Stimulated activated CD8-positive, alpha-beta memory T cell treated with anti-CD3 and anti-CD28 coated beads, Interleukin-7, amount 100 ng/mL, for 1 hour (primary cell): ENCODE results near the gene TEKT2.
A peak's percentile ranks its signal among the peaks of the same experiment; 100 is the strongest.

Source experiments
- DNase-seq, 2 donors: peaks; one replicate each; pipeline ENCODE4 v3.0.0-alpha.2; 2020; ENCODE audit warnings: low read depth in 2 of 2

The TEKT2 gene

DNA sequence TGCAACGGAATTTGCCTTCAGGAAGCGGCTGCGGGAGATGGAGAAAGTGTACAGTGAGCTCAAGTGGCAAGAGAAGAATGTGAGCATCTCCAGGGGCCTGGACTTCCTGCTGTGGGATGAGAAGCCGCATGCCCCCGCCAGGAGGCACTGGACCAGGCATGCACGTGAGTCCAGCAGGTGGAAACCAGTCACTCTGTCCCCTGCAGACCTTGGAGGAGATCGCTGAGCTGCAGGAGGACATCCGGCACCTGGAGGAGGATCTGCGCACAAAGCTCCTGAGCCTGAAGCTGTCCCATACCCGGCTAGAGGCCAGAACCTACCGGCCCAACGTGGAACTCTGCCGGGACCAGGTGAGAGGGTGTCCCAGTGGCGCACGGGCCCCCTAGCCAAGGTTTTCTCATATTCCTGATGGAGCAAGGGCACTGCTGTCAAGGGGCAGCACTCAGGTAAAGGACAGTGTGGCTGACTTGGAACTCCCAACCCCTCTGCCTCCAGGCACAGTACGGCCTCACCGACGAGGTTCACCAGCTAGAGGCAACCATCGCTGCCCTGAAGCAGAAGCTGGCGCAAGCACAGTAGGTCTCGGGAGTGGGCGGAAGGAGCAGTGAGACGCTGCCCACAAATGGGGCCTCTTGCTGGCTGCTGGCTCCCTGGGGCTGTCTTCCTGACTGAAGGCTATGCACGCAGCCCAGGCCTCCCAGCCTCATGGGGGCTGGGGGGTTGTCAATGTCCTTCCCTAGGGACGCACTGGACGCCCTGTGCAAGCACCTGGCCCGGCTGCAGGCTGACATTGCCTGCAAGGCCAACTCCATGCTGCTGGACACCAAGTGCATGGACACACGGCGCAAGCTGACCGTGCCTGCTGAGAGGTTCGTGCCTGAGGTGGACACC lies 3.6 kb downstream of the TEKT2 start:
- no peak for DNase-seq

DNA sequence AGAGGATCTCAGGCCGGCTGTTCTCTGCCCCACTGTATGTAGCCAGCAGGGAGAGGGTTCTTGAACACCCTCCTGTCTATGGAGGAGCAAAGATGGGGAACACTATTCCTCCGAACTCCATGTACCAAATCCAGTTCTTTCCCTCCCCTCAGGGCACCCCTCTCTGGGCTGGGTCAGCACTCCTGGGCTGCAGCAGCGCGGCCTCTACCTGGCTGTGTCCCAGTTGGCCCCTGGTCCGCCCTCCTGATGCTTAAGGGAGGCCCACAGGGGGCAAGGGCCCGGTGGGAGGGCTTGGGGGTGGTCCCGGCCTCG lies 4.3 kb downstream of the TEKT2 start:
- DNase-seq = no peak

DNA sequence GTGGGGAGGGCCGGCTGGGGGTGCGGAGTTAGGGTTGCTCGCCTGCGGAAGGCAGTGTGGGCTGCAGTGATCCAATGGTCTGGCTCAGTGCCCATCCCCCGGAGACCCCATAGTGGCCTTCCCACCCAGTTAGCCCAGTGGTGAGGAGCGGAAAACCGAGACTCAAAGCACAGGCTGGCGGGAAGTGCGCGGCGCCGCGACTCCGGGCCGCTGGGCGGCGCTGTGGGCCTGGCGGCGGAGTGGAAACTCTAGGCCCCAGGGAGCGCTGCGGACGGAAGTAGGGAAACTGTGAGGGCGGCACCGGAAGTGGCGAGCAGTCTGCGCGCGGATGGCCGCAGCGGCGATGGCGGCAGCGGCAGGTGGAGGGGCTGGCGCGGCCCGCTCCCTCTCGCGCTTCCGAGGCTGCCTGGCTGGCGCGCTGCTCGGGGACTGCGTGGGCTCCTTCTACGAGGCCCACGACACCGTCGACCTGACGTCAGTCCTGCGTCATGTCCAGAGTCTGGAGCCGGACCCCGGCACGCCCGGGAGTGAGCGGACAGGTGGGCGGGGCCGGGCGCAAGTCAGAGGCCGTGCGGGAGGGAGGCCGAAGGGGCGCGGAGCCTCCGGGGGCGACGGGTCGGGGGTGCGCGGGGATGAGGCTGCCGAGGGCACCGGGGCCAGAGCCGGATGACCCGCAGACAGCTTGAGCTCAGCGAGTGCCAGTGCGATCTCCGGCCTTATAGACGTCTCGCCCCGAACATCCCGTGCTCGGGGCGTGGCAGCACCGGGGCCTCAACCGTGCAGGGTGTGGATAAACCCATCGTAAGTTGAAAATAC lies 4.9 kb downstream of the TEKT2 start, which contains the start of gene ADPRS:
Gene ADPRS (plus strand): TSS at position 316 of the 816 bp plus-strand sequence. CDS start 13 bp downstream, at position 329.
- peak; percentile 80 to 88 for DNase-seq

DNA sequence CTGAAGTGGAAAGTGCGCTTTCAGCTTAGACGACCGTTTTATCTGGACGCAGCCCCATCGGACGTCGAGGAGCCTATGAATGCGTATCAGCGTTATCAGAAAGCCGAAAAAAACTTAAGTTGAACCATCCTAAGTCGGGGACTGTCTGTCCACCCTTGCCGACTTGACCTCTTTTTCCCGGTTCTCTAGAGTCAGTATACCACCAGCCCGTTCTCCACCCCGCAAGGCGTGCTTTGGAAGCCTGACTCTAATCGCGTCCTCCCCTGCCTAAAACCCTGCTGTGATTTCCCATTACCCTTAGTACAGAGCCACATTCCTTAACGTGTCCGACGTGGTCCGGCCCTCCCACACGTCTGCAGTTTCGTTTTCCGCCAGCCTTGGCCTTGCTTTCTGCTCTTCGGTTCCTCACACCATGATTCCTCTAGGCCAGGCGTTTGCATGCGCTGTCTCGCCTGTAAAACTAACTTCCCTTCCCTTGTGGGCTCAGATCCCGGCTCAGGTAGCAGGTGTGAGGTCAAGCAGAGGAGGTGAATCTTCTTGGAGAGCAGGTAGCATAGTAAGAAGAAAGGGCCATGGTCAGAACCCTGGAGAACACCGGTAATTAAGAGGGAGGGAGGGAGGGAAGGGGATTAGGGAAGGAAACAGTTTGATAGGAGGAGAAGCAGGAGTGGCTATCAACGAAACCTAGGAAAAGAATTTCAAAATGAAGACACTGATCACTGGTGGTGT lies 5.7 kb downstream of the TEKT2 start:
- DNase-seq = no peak

DNA sequence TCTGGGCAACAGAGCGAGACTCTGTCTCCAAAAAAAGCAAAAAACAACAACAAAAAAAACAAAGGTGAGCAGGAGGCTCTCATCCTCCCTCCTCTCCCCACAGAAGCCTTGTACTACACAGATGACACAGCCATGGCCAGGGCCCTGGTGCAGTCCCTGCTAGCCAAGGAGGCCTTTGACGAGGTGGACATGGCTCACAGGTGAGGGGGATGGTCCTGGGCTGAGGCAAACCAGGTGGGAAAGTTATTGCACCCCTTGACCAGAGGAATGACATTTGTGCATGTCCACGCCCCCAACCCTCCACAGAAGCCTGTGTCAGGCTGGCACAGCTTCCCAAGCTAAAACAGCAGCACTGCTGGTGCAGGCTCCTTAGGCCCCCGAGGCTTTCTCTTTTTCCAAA lies 7.2 kb downstream of the TEKT2 start:
- DNase-seq = no peak

DNA sequence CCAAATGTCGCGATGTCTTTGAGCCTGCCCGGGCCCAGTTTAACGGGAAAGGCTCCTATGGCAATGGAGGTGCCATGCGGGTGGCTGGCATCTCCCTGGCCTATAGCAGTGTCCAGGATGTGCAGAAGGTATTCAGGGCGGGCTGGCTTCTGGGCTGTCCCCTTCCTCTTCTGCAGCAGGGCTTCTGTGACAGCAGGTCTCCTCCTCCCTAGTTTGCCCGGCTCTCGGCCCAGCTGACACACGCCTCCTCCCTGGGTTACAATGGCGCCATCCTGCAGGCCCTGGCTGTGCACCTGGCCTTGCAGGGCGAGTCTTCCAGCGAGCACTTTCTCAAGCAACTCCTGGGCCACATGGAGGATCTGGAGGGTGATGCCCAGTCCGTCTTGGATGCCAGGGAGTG lies 7.8 kb downstream of the TEKT2 start:
- no peak for DNase-seq

DNA sequence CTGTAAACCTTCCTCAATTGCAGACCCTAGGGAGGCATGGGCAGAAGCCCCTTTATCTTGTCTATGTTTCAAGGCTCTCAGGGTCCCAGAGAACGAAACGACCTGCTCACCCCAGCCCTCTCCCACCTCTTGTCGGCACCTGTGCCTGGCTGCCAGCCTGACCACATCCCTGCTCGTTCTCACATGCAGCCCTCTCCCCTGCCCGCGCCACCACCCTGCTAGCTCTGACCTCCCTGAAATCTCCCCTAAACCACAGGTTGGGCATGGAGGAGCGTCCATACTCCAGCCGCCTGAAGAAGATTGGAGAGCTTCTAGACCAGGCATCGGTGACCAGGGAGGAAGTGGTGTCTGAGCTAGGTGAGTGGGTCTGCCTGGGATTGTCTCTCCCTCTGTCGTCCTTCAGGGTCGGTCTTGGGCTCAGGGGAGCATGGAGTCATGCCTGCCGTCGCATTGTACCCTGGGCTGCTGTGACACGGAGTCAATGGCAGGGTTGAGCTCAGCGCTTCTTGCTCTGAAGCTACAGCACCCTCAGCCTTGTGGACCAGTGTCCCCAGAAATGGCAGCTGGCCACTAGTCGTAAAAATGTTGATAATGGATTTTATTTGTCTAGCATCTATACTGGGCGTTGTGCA lies 8.4 kb downstream of the TEKT2 start:
- no peak for DNase-seq

DNA sequence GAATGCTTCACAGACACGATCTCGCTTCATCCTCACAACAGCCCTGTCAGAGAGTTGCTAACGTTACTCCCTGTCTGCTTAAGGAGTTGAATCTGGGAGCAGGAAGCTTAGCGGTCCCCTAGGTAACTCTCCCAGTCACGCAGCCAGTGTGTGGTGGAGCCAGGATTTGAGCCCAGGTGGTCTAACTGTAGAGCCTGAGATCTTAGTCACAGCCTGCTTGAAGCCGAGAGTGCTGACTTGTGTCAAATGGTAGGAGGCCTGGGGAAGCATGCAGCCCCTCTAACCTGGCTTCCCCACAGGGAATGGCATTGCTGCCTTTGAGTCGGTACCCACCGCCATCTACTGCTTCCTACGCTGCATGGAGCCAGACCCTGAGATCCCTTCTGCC lies 8.9 kb downstream of the TEKT2 start:
- no peak for DNase-seq

DNA sequence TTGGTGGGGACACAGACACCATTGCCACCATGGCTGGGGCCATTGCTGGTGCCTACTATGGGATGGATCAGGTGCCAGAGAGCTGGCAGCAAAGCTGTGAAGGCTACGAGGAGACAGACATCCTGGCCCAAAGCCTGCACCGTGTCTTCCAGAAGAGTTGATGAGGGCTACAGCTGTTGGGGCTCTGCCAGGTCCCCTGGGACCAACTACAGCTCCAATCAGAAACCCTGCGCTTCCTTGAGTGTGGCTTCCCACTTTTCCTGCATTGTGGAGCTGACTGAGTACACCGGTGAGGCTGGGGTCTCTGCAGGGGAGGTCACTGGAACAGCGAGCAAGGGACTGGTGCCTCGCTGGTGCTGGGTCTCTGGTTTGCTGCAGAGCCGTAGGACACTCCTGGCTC lies 9.3 kb downstream of the TEKT2 start:
- DNase-seq = no peak

DNA sequence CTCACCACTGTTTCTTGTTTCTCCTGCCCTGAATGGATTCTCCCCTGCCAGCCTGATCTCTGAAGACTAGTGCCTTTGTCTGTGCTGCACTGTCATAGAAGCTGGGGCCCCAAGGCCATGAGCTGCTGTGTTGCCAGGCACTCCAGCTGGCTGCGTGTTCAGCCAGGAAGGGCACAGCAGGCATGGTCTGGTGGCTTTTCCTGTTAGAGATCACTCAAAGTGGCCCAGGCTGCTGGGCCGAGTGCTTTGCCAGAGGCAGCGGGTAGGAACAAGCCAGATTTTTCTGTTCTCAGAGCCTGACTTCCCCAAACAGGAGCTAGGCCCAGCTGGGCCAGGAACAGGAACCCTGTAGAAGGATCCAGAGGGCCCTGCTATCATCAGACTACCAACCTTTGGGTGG lies 10.0 kb downstream of the TEKT2 start:
- DNase-seq = no peak

DNA sequence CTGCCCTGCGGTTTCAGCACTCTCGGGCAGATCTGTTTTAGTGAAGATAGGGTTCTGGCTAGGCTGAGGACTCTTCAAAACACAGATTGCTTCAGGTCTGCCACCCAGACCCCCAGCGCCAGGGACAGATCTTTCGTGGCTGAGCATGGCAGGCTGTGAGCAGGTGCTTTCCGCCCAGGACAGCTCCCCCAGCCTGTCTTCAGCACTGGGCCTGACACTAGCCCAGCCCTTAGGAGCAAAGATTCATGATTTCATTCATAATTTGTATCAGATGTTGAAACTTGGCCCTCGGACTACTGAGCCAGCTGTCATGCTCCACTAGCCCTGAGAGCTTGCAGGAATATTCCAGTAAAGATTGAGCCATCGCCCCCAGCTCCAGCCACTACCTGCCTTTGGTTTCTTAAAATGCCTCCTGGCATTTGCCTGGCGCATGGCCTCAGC lies 10.7 kb downstream of the TEKT2 start:
- no peak for DNase-seq

DNA sequence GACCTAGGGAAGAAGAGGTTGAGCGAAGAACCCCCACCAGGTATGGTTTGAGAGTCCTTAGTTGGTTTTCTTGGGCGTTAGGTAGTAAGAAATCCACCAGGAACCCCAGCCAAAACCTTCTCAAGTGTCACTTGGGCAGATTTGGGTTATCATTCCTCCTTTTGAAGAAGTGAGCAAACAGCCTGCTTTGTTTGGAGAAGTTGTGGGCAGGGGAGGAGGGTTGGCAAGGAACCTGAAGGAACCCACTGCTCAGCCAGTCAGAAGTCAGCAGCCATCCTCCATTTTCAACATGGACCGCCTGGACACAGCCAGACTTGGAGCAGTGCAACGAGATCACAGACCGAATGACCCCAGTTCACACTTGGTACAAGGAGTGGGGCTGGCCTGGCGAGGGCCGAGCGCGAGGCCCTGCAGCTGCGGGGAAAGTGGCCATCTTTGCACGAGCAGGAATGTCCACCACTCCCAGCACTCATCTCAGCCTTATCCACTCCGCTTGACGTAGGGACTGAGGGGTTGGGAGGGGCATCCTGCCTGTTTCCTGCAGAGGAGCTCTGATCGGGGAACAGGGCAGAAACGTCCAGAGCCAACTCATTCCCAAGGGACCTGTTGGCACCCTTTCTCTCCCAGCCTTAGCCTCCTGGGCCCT lies 12.0 kb downstream of the TEKT2 start:
- DNase-seq = no peak

DNA sequence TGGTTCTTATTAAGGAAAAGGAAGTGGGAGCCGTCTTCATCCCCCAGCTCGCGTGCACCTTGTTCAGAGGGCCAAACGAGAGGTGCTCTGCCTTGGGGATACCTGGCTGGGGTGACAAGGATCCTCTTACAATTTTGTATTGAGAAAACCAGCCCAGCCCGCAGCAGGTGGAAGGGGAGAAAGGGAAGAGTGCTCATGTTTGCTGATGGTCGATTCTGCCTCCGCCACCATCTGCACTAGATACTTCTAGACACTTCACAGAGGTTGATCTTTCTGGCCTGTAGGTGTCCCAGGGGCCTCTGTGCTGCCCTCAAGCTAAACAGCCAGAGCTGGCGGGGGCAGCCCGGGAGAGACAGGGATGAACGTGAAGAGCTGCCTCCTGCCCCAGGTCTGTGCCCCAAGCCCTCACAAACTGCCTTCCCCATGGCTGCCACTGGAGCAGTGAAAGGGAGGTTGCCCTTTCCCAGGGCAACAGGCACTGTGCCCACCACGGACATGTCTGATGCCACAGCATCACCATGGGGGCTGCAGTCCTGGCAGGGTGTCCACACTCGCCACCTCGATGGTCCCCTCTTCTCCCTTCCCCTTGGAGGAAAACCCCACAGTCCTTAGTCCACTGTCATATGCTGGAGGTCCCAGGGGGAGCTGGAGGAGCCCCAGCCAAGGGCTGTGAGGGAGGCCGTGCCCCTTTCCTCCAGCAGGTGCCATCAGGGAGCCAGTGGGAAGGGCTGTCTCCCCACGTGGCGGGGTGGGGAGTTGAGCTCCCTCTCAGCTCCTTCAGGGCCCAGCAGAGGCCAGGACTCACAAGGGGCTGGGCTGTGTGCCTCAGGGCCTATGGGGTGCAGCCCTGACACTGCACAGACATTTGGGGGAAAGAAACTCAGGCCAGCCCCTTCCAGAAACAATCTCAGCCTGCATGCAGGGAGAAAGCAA lies 12.9 kb downstream of the TEKT2 start:
- no peak for DNase-seq

DNA sequence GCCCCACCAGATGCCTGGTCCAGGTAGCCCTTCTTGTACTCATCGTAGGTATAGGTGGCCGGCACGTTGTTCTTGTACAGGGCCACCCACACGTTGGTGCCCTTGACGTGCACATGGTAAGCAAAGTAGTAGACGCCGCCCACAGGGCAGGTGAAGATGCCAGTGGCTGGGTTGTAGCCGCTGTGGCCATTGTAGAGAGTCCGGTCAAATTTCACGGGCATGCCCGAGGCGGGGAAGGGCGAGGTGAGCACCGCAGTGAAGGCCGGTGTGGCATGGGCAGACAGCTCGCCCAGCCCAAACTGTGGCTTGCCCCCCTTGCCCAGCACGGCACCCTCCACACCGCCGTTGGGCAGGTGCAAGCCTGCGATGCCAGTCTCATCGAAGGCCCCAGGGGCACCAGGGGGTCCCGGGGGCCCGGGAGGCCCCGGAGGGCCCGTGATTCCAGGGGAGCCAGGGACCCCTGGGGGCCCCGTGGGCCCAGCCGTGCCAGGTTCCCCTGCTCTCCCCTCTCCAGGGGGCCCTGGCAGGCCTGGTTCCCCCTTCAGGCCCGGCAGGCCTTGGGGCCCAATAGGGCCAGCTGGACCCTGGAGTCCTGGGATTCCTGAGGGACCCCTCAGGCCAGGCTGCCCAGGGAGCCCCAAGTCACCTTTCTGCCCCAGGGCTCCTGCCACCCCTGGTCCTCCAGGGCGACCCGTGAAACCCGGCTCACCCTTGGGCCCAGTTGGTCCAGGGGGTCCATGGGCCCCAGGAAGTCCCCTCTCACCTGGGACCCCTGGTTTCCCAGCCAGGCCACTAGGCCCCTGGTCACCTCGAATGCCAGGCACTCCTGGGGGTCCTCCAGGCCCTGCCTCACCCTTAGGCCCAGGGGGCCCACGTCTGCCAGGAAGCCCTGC lies 14.0 kb downstream of the TEKT2 start:
- DNase-seq = no peak

DNA sequence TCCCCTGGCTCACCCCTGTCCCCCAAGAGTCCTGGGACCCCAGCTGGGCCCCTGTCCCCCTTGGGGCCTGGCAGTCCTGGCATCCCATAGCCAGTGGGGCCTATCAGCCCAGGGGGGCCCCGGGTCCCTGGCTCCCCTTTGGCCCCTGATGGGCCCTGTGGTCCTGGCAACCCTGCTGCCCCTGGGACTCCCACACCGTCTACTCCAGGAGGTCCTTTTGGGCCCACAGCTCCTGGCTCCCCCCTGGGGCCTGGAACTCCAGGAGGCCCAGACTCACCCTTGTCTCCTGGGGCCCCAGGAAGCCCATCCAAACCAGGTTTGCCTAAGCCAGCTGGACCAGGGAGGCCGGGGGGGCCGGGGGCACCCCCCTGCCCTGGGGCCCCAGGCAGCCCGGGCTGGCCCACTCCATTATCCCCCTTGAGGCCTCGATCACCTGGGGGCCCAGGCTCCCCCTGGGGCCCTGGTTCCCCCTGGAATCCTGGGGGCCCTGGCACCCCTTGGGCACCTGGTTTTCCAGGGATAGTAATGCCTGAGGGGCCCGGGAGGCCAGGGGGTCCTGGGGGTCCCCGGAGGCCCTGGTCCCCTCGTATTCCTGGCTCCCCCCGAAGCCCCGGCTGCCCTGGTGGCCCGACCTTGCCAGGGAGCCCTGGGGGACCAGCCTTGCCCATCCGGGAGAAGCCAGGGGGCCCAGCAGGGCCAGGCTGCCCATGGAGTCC lies 14.9 kb downstream of the TEKT2 start:
- no peak for DNase-seq

DNA sequence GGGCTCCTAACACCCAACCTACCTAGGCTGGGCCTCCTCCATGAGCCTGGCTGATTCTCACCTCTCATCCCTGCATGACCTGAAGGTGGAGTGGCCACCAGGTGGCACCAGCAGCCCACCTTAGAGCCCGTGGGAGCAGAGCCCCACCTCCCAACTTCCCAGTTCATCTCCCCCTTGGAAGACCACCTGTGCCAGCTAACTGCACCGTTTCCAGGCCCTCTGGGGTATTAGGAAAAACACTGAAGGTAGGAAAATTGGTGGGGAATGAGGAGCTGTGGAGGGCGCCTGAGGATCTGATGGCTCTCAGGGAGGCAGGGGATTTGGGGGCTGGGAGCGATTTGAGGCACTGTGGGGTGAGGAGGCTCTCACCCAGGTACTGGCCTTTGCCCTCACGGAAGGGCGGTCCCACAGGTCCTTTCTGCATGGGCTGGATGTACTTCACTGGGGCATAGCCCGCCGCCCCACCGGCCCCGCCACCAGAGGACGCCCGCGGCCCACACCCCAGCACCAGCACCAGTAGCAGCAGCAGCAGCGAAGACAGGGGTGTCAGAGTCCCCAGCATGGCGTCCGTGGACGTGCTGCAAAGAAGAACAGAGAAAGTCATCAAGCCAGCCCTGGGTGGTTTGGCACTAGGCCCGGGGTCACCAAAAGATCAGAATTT lies 15.9 kb downstream of the TEKT2 start:
- peak; percentile 42 to 63 for DNase-seq

DNA sequence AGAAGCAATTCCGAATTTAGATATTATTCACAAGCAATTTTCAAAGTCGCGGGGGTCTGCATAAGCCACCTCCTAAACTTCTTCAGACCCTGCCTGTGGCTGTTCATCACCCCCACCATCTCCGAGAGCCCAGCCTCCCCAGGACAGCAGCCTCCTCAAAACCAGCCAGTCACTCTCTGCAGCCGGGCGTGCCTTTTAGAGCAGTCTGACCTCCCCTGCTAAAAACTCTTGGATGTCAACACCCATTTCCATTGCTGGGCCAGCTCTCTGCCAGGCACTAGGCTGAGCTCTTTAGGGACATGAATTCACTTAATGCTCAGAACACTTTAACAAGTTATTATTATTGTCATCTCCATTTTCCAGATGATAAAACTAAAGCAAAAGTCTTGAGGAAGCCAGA lies 16.5 kb downstream of the TEKT2 start:
- no peak for DNase-seq

DNA sequence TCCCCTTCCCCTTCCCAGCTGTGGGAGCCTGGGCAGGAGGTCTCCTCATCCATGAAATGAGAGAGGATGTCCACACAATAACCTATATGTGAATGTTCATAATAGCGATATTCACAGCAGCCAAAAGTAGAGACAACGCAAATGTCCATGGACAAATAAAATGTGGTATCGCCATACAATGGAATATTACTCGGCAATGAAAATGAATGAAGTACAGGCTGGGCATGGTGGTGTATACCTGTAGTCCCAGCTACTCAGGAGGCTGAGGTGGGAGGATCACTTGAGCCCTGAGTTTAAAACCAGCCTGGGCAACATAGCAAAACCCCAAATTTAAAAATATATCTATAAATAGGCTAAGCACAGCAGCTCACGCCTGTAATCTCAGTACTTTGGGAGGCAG lies 17.7 kb downstream of the TEKT2 start:
- DNase-seq = no peak
